Duodenal mucosa (tissue), 2 donors: ENCODE results near the gene MCTP1.
"Not testable (repeated sequence)": the region's sequence is repeated elsewhere in the genome, so short reads cannot be mapped to it uniquely, and the experiment has no call there.

ENCODE experiments used
- H3K27ac ChIP-seq: one replicate; pipeline ENCODE4 v1.7.0; 2013; ENCODE audit warnings: low read depth, low read length
- H3K27me3 ChIP-seq, 2 donors: one replicate each; pipeline ENCODE4 v1.7.0; 2013; ENCODE audit warnings: low read length in 2 of 2, control low read depth in 1 of 2; ENCODE audit not compliant: insufficient read depth in 2 of 2, control insufficient read depth in 1 of 2
- H3K36me3 ChIP-seq, 2 donors: one replicate each; pipeline ENCODE4 v1.7.0; 2013; ENCODE audit warnings: low read length in 2 of 2, control low read depth in 1 of 2; ENCODE audit not compliant: insufficient read depth in 2 of 2, control insufficient read depth in 1 of 2
- H3K4me1 ChIP-seq, 2 donors: one replicate each; pipeline ENCODE4 v1.7.0; 2013; ENCODE audit warnings: low read length in 2 of 2, control low read depth in 1 of 2; ENCODE audit not compliant: insufficient read depth in 2 of 2, control insufficient read depth in 1 of 2
- H3K4me3 ChIP-seq, 2 donors: one replicate each; pipeline ENCODE4 v1.7.0; 2013; ENCODE audit warnings: low read length in 2 of 2, low read depth in 1 of 2
- H3K9ac ChIP-seq, 2 donors: one replicate each; pipeline ENCODE4 v1.7.0; 2013; ENCODE audit warnings: low read length in 2 of 2, low read depth in 1 of 2
- H3K9me3 ChIP-seq, 2 donors: one replicate each; pipeline ENCODE4 v1.7.0; 2013; ENCODE audit warnings: low read length in 2 of 2, control low read depth in 1 of 2; ENCODE audit not compliant: control insufficient read depth in 1 of 2

The MCTP1 gene

GRCh38 chr5:94968507-94969095, 316.3 kb downstream of the MCTP1 start:
- Histone ChIP-seq H3K9me3 (no peaks in the 10 kb centered on the region), H3K9ac (no peak overlapping the region), H3K4me3 (no peak overlapping the region), H3K27ac (no peak overlapping the region), H3K4me1 (no peaks in the 10 kb centered on the region), H3K36me3 (no peaks in the 10 kb centered on the region), H3K27me3 (no peaks in the 10 kb centered on the region)

GRCh38 chr5:94967525-94967924, 317.4 kb downstream of the MCTP1 start:
- Histone ChIP-seq H3K4me1 (no peaks in the 10 kb centered on the region), H3K27ac (no peak overlapping the region), H3K9ac (no peak overlapping the region), H3K27me3 (no peaks in the 10 kb centered on the region), H3K4me3 (no peak overlapping the region), H3K36me3 (no peaks in the 10 kb centered on the region), H3K9me3 (no peaks in the 10 kb centered on the region)

- H3K27ac ChIP-seq, H3K36me3 ChIP-seq, H3K4me3 ChIP-seq, H3K9me3 ChIP-seq, H3K4me1 ChIP-seq, H3K27me3 ChIP-seq, H3K9ac ChIP-seq: not testable (repeated sequence)
Measured at GRCh38 chr5:94959279-94959678, 325.6 kb downstream of the MCTP1 start.

GRCh38 chr5:94945656-94946055, 339.2 kb downstream of the MCTP1 start:
- Histone ChIP-seq H3K4me3 (no peak overlapping the region), H3K27ac (no peak overlapping the region), H3K27me3 (no peaks in the 10 kb centered on the region), H3K9ac (no peak overlapping the region), H3K9me3 (no peaks in the 10 kb centered on the region), H3K4me1 (no peaks in the 10 kb centered on the region), H3K36me3 (no peaks in the 10 kb centered on the region)

GRCh38 chr5:94944160-94944559, 340.7 kb downstream of the MCTP1 start:
- H3K4me1 ChIP-seq: no peaks in the 10 kb centered on the region
- H3K27ac ChIP-seq: no peak overlapping the region
- H3K27me3 ChIP-seq: no peaks in the 10 kb centered on the region
- no peaks in the 10 kb centered on the region for H3K36me3 ChIP-seq
- H3K9ac ChIP-seq: no peak overlapping the region
- no peak overlapping the region for H3K4me3 ChIP-seq
- H3K9me3 ChIP-seq: no peaks in the 10 kb centered on the region

- no peak overlapping the region for H3K9ac ChIP-seq
- no peak overlapping the region for H3K4me3 ChIP-seq
- no peaks in the 10 kb centered on the region for H3K27me3 ChIP-seq
- H3K9me3 ChIP-seq: no peaks in the 10 kb centered on the region
- H3K36me3 ChIP-seq: no peaks in the 10 kb centered on the region
- no peaks in the 10 kb centered on the region for H3K4me1 ChIP-seq
- H3K27ac ChIP-seq: no peak overlapping the region
Measured at GRCh38 chr5:94941122-94941755, 343.7 kb downstream of the MCTP1 start.

GRCh38 chr5:94932259-94932658, 352.6 kb downstream of the MCTP1 start:
- Histone ChIP-seq H3K4me3 (no peak overlapping the region), H3K9ac (no peak overlapping the region), H3K4me1 (no peaks in the 10 kb centered on the region), H3K36me3 (no peaks in the 10 kb centered on the region), H3K27me3 (no peaks in the 10 kb centered on the region), H3K27ac (no peak overlapping the region), H3K9me3 (no peaks in the 10 kb centered on the region)

GRCh38 chr5:94928891-94929290, 356.0 kb downstream of the MCTP1 start:
- no peak overlapping the region for H3K27ac ChIP-seq
- no peaks in the 10 kb centered on the region for H3K9me3 ChIP-seq
- H3K4me1 ChIP-seq: no peaks in the 10 kb centered on the region
- H3K4me3 ChIP-seq: no peak overlapping the region
- H3K27me3 ChIP-seq: no peaks in the 10 kb centered on the region
- no peak overlapping the region for H3K9ac ChIP-seq
- no peaks in the 10 kb centered on the region for H3K36me3 ChIP-seq

- no peaks in the 10 kb centered on the region for H3K27me3 ChIP-seq
- H3K9me3 ChIP-seq: no peaks in the 10 kb centered on the region
- H3K4me1 ChIP-seq: no peaks in the 10 kb centered on the region
- no peak overlapping the region for H3K4me3 ChIP-seq
- no peak overlapping the region for H3K27ac ChIP-seq
- H3K36me3 ChIP-seq: no peaks in the 10 kb centered on the region
- no peak overlapping the region for H3K9ac ChIP-seq
Measured at GRCh38 chr5:94920570-94920969, 364.3 kb downstream of the MCTP1 start.

GRCh38 chr5:94916619-94917018, 368.3 kb downstream of the MCTP1 start:
- H3K4me1 ChIP-seq: no peaks in the 10 kb centered on the region
- H3K9ac ChIP-seq: no peak overlapping the region
- H3K9me3 ChIP-seq: no peaks in the 10 kb centered on the region

More at GRCh38 chr5:94916619-94917018, 368.3 kb downstream of the MCTP1 start:
- Histone ChIP-seq H3K27ac (no peak overlapping the region), H3K36me3 (no peaks in the 10 kb centered on the region), H3K4me3 (no peak overlapping the region), H3K27me3 (no peaks in the 10 kb centered on the region)
